Vagina (tissue), 2 donors: ENCODE measurements around the gene EPSTI1.

Experiments
- POLR2A ChIP-seq, 2 donors: fragments of 450-650 bp; IDR thresholded peaks; one replicate each; pipeline ENCODE4 v1.6.1; 2017; ENCODE audit warnings: antibody characterized with exemption in 2 of 2, mild to moderate bottlenecking in 2 of 2, moderate library complexity in 2 of 2
- POLR2AphosphoS5 ChIP-seq, 2 donors: sonication (generic); formaldehyde crosslinking; IDR thresholded peaks; one replicate each; pipeline ENCODE4 v1.9.0; 2017; ENCODE audit warnings: antibody characterized with exemption in 2 of 2, mild to moderate bottlenecking in 2 of 2, low read depth in 1 of 2; ENCODE audit not compliant: insufficient read depth in 1 of 2
- TF ChIP-seq, protein P1 (sequence below), 3 experiments: fragments of 450-650 bp in 2 of 3; fragments of 200-600 bp in 1 of 3; sonication (generic) in 1 of 3; IDR thresholded peaks; one replicate each; pipeline ENCODE4 v1.5.1; 2017 to 2019; ENCODE audit warnings: antibody characterized with exemption in 3 of 3, mild to moderate bottlenecking in 2 of 3, moderate library complexity in 2 of 3

DNA sequence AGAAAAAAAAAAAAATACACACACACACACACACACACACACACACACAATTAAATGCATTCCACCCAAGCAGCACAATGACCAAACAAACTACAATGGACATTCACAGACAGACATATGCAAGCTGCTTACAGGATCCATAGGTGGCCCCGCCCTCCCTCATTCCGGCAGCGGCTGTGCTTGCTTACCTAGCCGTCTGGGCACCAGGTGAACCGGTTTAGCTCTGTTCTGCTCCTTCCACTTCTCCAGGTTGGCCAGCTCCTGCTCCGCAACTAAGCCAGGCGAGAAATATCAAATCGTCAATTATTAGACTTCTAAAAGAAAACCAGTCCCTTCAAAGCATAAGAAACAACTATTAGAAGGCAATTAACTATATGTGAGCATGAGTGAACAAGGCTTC is 23.1 kb downstream of the EPSTI1 start:
- TF ChIP-seq POLR2A (IDR thresholded peaks at IDR 0.05) (no peak), POLR2AphosphoS5 (IDR thresholded peaks at IDR 0.05; ENCODE audit: insufficient read depth in 1 of 2, low read depth in 1 of 2) (no peak)
- TF ChIP-seq, protein P1, sequence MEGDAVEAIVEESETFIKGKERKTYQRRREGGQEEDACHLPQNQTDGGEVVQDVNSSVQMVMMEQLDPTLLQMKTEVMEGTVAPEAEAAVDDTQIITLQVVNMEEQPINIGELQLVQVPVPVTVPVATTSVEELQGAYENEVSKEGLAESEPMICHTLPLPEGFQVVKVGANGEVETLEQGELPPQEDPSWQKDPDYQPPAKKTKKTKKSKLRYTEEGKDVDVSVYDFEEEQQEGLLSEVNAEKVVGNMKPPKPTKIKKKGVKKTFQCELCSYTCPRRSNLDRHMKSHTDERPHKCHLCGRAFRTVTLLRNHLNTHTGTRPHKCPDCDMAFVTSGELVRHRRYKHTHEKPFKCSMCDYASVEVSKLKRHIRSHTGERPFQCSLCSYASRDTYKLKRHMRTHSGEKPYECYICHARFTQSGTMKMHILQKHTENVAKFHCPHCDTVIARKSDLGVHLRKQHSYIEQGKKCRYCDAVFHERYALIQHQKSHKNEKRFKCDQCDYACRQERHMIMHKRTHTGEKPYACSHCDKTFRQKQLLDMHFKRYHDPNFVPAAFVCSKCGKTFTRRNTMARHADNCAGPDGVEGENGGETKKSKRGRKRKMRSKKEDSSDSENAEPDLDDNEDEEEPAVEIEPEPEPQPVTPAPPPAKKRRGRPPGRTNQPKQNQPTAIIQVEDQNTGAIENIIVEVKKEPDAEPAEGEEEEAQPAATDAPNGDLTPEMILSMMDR (IDR thresholded peaks at IDR 0.05): no peak
